IPS-18a (cell line): ENCODE measurements around the gene SHB.

Source experiments
- H3K27ac ChIP-seq: one replicate; pipeline ENCODE4 v1.5.1; 2013; ENCODE audit warnings: low read length
- H3K27me3 ChIP-seq: one replicate; pipeline ENCODE4 v1.6.1; 2013; ENCODE audit warnings: mild to moderate bottlenecking, low read length; ENCODE audit not compliant: control insufficient read depth, insufficient read depth
- H3K36me3 ChIP-seq: one replicate; pipeline ENCODE4 v1.6.1; 2013; ENCODE audit warnings: low read depth, low read length; ENCODE audit not compliant: control insufficient read depth
- H3K4me1 ChIP-seq: one replicate; pipeline ENCODE4 v1.6.1; 2013; ENCODE audit warnings: low read depth, low read length; ENCODE audit not compliant: control insufficient read depth
- H3K4me3 ChIP-seq: one replicate; pipeline ENCODE4 v1.5.1; 2013; ENCODE audit warnings: low read length
- H3K9ac ChIP-seq: one replicate; pipeline ENCODE4 v1.6.1; 2013; ENCODE audit warnings: mild to moderate bottlenecking, low read length, moderate library complexity
- H3K9me3 ChIP-seq: one replicate; pipeline ENCODE4 v1.6.1; 2013; ENCODE audit warnings: low read depth, low read length; ENCODE audit not compliant: control insufficient read depth

The SHB gene

GRCh38 chr9:37908283-37908682 is 160.7 kb downstream of the SHB start:
- Histone ChIP-seq H3K4me3 (no peak overlapping the region), H3K9me3 (no peaks in the 10 kb centered on the region), H3K27me3 (peaks cover 3% of the 10 kb centered on the region), H3K36me3 (no peaks in the 10 kb centered on the region), H3K27ac (no peak overlapping the region), H3K9ac (no peak overlapping the region), H3K4me1 (peaks cover 7% of the 10 kb centered on the region)

- no peak overlapping the region for H3K9ac ChIP-seq
- H3K27me3 ChIP-seq = peaks cover 9% of the 10 kb centered on the region
Observed at GRCh38 chr9:37906312-37907239, 162.5 kb downstream of the SHB start.

GRCh38 chr9:37905776-37906175 is 163.3 kb downstream of the SHB start:
- Histone ChIP-seq H3K27me3 (peaks cover 9% of the 10 kb centered on the region), H3K9me3 (no peaks in the 10 kb centered on the region), H3K4me3 (no peak overlapping the region), H3K27ac (no peak overlapping the region), H3K9ac (no peak overlapping the region), H3K36me3 (no peaks in the 10 kb centered on the region), H3K4me1 (peaks cover 12% of the 10 kb centered on the region)

More at GRCh38 chr9:37906312-37907239, 162.5 kb downstream of the SHB start:
- Histone ChIP-seq H3K27ac (no peak overlapping the region), H3K9me3 (no peaks in the 10 kb centered on the region), H3K4me3 (no peak overlapping the region), H3K36me3 (no peaks in the 10 kb centered on the region), H3K4me1 (peaks cover 12% of the 10 kb centered on the region)

GRCh38 chr9:37905131-37905505 is 163.9 kb downstream of the SHB start:
- Histone ChIP-seq H3K27ac (no peak overlapping the region), H3K4me1 (peaks cover 12% of the 10 kb centered on the region), H3K9me3 (no peaks in the 10 kb centered on the region), H3K4me3 (peak overlapping the region; percentile 94), H3K27me3 (peaks cover 9% of the 10 kb centered on the region), H3K9ac (no peak overlapping the region), H3K36me3 (no peaks in the 10 kb centered on the region)

GRCh38 chr9:37904445-37905130 is 164.4 kb downstream of the SHB start:
- Histone ChIP-seq H3K36me3 (peaks cover under 1% of the 10 kb centered on the region), H3K4me3 (peak overlapping the region; percentile 94), H3K27me3 (peaks cover 9% of the 10 kb centered on the region), H3K27ac (no peak overlapping the region), H3K4me1 (peaks cover 12% of the 10 kb centered on the region), H3K9ac (peak overlapping the region; percentile 67), H3K9me3 (no peaks in the 10 kb centered on the region)

GRCh38 chr9:37903647-37904444 is 165.2 kb downstream of the SHB start, which contains the start of gene SLC25A51:
Gene SLC25A51, minus strand, starts transcription at chr9:37904127. Its CDS starts 15,577 bp downstream, at chr9:37888550.
- Histone ChIP-seq H3K9me3 (no peaks in the 10 kb centered on the region), H3K27ac (no peak within 1 kb of the TSS), H3K27me3 (peaks cover 9% of the 10 kb centered on the region), H3K4me1 (peaks cover 12% of the 10 kb centered on the region), H3K4me3 (peak within 1 kb of the TSS; percentile 94), H3K9ac (peak within 1 kb of the TSS; percentile 67), H3K36me3 (peaks cover 8% of the 10 kb centered on the region)

- Histone ChIP-seq H3K4me1 (peaks cover 12% of the 10 kb centered on the region), H3K27ac (no peak overlapping the region), H3K27me3 (peaks cover 9% of the 10 kb centered on the region), H3K9me3 (no peaks in the 10 kb centered on the region), H3K4me3 (peak overlapping the region; percentile 94), H3K36me3 (peaks cover 9% of the 10 kb centered on the region), H3K9ac (peak overlapping the region; percentile 67)
Observed at GRCh38 chr9:37902796-37903646, 166.0 kb downstream of the SHB start.

GRCh38 chr9:37902131-37902530 is 166.9 kb downstream of the SHB start:
- H3K4me3 ChIP-seq = no peak overlapping the region
- H3K36me3 ChIP-seq = peaks cover 9% of the 10 kb centered on the region
- peaks cover 9% of the 10 kb centered on the region for H3K27me3 ChIP-seq
- H3K9me3 ChIP-seq = no peaks in the 10 kb centered on the region
- peaks cover 12% of the 10 kb centered on the region for H3K4me1 ChIP-seq
- no peak overlapping the region for H3K27ac ChIP-seq
- no peak overlapping the region for H3K9ac ChIP-seq

GRCh38 chr9:37899041-37899440 is 170.0 kb downstream of the SHB start:
- H3K4me3 ChIP-seq = no peak overlapping the region
- H3K4me1 ChIP-seq = peaks cover 5% of the 10 kb centered on the region
- H3K9me3 ChIP-seq = no peaks in the 10 kb centered on the region
- H3K36me3 ChIP-seq = peaks cover 19% of the 10 kb centered on the region
- peaks cover 6% of the 10 kb centered on the region for H3K27me3 ChIP-seq
- no peak overlapping the region for H3K27ac ChIP-seq
- no peak overlapping the region for H3K9ac ChIP-seq

- Histone ChIP-seq H3K27me3 (peaks cover under 1% of the 10 kb centered on the region), H3K9me3 (no peaks in the 10 kb centered on the region), H3K27ac (no peak overlapping the region), H3K9ac (no peak overlapping the region), H3K4me1 (peaks cover under 1% of the 10 kb centered on the region), H3K36me3 (peaks cover 23% of the 10 kb centered on the region), H3K4me3 (no peak overlapping the region)
Observed at GRCh38 chr9:37897665-37898064, 171.4 kb downstream of the SHB start.
